ENCODE data around the gene THSD4. TPM values are rescaled to one million over a fixed set of nuclear protein-coding genes. Genes with fewer than 3 reads are reported as not detected.

Gene THSD4
- total and polyA plus RNA-seq, 2 of the 8 experiments (the other 6 are each of a cell fraction or from before 2014, with no cell fraction given), result 2.5 to 6.2 TPM

- Histone ChIP-seq H2BK20ac (ENCODE audit: low read length) (no peak overlapping the region), H2BK120ac (replicated peaks; ENCODE audit: low read depth, low read length) (no peak overlapping the region), H3K4me3 (ENCODE audit: extremely low read depth in 1 of 4, insufficient read depth in 2 of 4, low read depth in 3 of 4, low read length in 4 of 4) (no peak overlapping the region), H3K79me1 (ENCODE audit: low read depth, low read length) (no peaks in the 10 kb centered on the region), H3K79me2 (ENCODE audit: control insufficient read depth in 1 of 2, insufficient read depth in 2 of 2, low read length in 2 of 2) (no peaks in the 10 kb centered on the region), H3K14ac (ENCODE audit: insufficient read length) (no peak overlapping the region), H3K9me3 (ENCODE audit: insufficient read depth in 2 of 2, low read depth in 1 of 2, low read length in 1 of 2) (no peaks in the 10 kb centered on the region), H4K8ac (ENCODE audit: extremely low read depth, insufficient read depth, low read length) (no peak overlapping the region), H3K36me3 (ENCODE audit: control insufficient read depth in 2 of 4, insufficient read depth in 4 of 4, low read length in 3 of 4) (no peaks in the 10 kb centered on the region), H3K4me1 (replicated peaks in 1 of 4; ENCODE audit: control insufficient read depth in 3 of 4, insufficient read depth in 4 of 4, low read length in 3 of 4) (peaks cover 4 to 8% (median 5%) of the 10 kb centered on the region in 4 experiments; a peak in 5 of 7 replicates), H3K27ac (ENCODE audit: low read depth, low read length) (no peak overlapping the region), H3K56ac (replicated peaks; ENCODE audit: insufficient read length, low read depth, low read length) (no peak overlapping the region), H3K4ac (replicated peaks; ENCODE audit: insufficient read length, low read depth, low read length) (no peak overlapping the region), H3K4me2 (ENCODE audit: insufficient read depth in 1 of 2, low read depth in 2 of 2, low read length in 2 of 2) (no peak overlapping the region), H2BK12ac (ENCODE audit: low read depth, low read length) (no peak overlapping the region), H4K91ac (replicated peaks; ENCODE audit: insufficient read length, low read length) (no peak overlapping the region), H2AK5ac (ENCODE audit: low read depth, low read length) (no peak overlapping the region), H3K27me3 (replicated peaks in 1 of 4; ENCODE audit: control insufficient read depth in 3 of 4, extremely low read depth in 1 of 4, insufficient read depth in 3 of 4, low read length in 3 of 4) (no peaks in the 10 kb centered on the region), H4K5ac (ENCODE audit: insufficient read length, low read depth, low read length) (no peak overlapping the region), H3K23ac (ENCODE audit: insufficient read length) (no peak overlapping the region), H2BK5ac (ENCODE audit: low read depth, low read length) (no peak overlapping the region), H3K23me2 (ENCODE audit: low read depth, low read length) (no peaks in the 10 kb centered on the region), H2AFZ (ENCODE audit: low read length) (no peak overlapping the region), H2BK15ac (ENCODE audit: low read length) (no peak overlapping the region), H3K18ac (ENCODE audit: extremely low read depth, low read length) (no peak overlapping the region), H3K9ac (replicated peaks in 1 of 4; ENCODE audit: extremely low read depth in 1 of 4, low read depth in 3 of 4, low read length in 3 of 4) (no peak overlapping the region), H4K20me1 (replicated peaks in 1 of 2; ENCODE audit: control insufficient read depth in 1 of 2, insufficient read depth in 2 of 2, low read length in 2 of 2) (no peaks in the 10 kb centered on the region)
- whole genome bisulfite sequencing, 2 experiments (ENCODE audit: extremely low coverage in 1 of 2, insufficient coverage in 1 of 2, insufficient read length in 1 of 2, insufficient replicate concordance in 2 of 2, low coverage in 1 of 2, low lambda C conversion rate in 2 of 2, missing lambda C conversion rate in 1 of 2), result 82% methylated on average over 3 of the region's 3 CpGs; no CpG with 5 or more reads in 1 of the 2 experiments
- no peak for TF ChIP-seq ATF3 (IDR thresholded peaks at IDR 0.05; ENCODE audit: insufficient read depth, low read depth, low read length)
- no peak for TF ChIP-seq ATF2 (IDR thresholded peaks at IDR 0.05; ENCODE audit: low read length)
- no peak for TF ChIP-seq RNF2 (IDR thresholded peaks at IDR 0.05; ENCODE audit: borderline replicate concordance, low read depth, low read length, missing control alignments, poor library complexity, severe bottlenecking)
- DNase-seq (ENCODE audit: low read depth in 1 of 2, low spot score in 2 of 2) (no peak), FAIRE-seq (no peak)
- POLR2A ChIA-PET (ENCODE audit: partially characterized antibody), result no interaction called here
- CTCF ChIA-PET (ENCODE audit: partially characterized antibody), result no interaction called here
Measured at GRCh38 chr15:71679223-71679792, 564.0 kb downstream of the THSD4 start.

Data from H1 (cell line).